Stomach (tissue), 9 donors: ENCODE results near the gene MFSD12. TPM values are rescaled to one million over a fixed set of nuclear protein-coding genes. Genes with fewer than 3 reads are reported as not detected.
A peak's percentile ranks its signal among the peaks of the same experiment; 100 is the strongest.

Source experiments
- DNase-seq, 2 donors: peaks; one replicate each; pipeline versions ENCODE4 v3.0.0 to v3.0.0-alpha.2; 2013 to 2019
- H3K27ac ChIP-seq, 5 donors: fragments of 200-600 bp in 4 of 5; sonication (generic) in 4 of 5; one replicate each; pipeline ENCODE4 v1.5.1; 2013 to 2019; ENCODE audit warnings: mild to moderate bottlenecking in 1 of 5, moderate library complexity in 1 of 5
- H3K27me3 ChIP-seq, 3 donors: fragments of 200-600 bp; sonication (generic); one replicate each; pipeline ENCODE4 v1.5.1; 2017 to 2019; ENCODE audit warnings: mixed run types in 1 of 3
- H3K36me3 ChIP-seq, 4 donors: fragments of 200-600 bp; sonication (generic); 1 replicate in 3 of 4; 2 replicates in 1 of 4; pipeline ENCODE4 v1.5.1; 2016 to 2019
- H3K4me1 ChIP-seq, 4 donors: fragments of 200-600 bp; sonication (generic); one replicate each; pipeline ENCODE4 v1.5.1; 2016 to 2019
- H3K4me3 ChIP-seq, 4 donors: fragments of 200-600 bp; sonication (generic) in 3 of 4; one replicate each; pipeline ENCODE4 v1.5.1; 2016 to 2019; ENCODE audit warnings: mild to moderate bottlenecking in 1 of 4
- H3K9me3 ChIP-seq, 4 donors: fragments of 200-600 bp; sonication (generic); one replicate each; pipeline ENCODE4 v1.5.1; 2016 to 2019
- EP300 ChIP-seq: sonication (generic); formaldehyde crosslinking; IDR thresholded peaks from one replicate; pipeline ENCODE4 v1.6.1; 2017; ENCODE audit warnings: antibody characterized with exemption
- POLR2A ChIP-seq, 4 donors: fragments of 450-650 bp; IDR thresholded peaks; one replicate each; pipeline ENCODE4 v1.6.1; 2016; ENCODE audit warnings: antibody characterized with exemption in 4 of 4, control low read depth in 2 of 4, mild to moderate bottlenecking in 1 of 4, moderate library complexity in 1 of 4
- POLR2AphosphoS5 ChIP-seq, 3 donors: sonication (generic); formaldehyde crosslinking; IDR thresholded peaks; one replicate each; pipeline ENCODE4 v1.6.1; 2016; ENCODE audit warnings: antibody characterized with exemption in 3 of 3
- WGBS, 5 donors: extraction: QIAGEN DNeasy Blood & Tissue Kit in 3 of 5; methylation state at CpG; one replicate each; pipeline versions ENCODE4 v1.1.5 to v1.1.7; 2013 to 2018; 5-methylcytosine and 5-hydroxymethylcytosine counted together
- intact Hi-C: fragments of 100-400 bp; cut with DNase I; formaldehyde crosslinking; loops from one replicate; pipeline ENCODE4 v1.15.1; 2023; ENCODE audit warnings: low total_unique reads
- polyA plus RNA-seq, 3 donors: library from polyadenylated mRNA; stranded (reverse); fragments of 200-250 nt; gene quantifications; one replicate each; pipeline ENCODE4 v1.2.3, GENCODE V29; 2013
- total RNA-seq, 5 donors: library from RNA; depleted of rRNA; stranded (reverse); fragments of >200 nt; gene quantifications; one replicate each; pipeline versions ENCODE4 v1.1.0 to v1.2.3, GENCODE V29; 2014 to 2016
- TF ChIP-seq, protein P1 (sequence below), 7 experiments: fragments of 450-650 bp in 4 of 7; fragments of 200-600 bp in 3 of 7; sonication (generic) in 3 of 7; IDR thresholded peaks; one replicate each; pipeline ENCODE4 v1.5.1; 2016 to 2019; ENCODE audit warnings: antibody characterized with exemption in 7 of 7, control low read depth in 2 of 7, mild to moderate bottlenecking in 1 of 7
- donor health status: healthy with polysubstance abuse.
- donor health status: Bipolar disorder and iron deficiency.
- donor health status: healthy.

Gene MFSD12
- total and polyA plus RNA-seq, 8 donors: 0.58 to 96.4 (median 34.8) TPM

DNA sequence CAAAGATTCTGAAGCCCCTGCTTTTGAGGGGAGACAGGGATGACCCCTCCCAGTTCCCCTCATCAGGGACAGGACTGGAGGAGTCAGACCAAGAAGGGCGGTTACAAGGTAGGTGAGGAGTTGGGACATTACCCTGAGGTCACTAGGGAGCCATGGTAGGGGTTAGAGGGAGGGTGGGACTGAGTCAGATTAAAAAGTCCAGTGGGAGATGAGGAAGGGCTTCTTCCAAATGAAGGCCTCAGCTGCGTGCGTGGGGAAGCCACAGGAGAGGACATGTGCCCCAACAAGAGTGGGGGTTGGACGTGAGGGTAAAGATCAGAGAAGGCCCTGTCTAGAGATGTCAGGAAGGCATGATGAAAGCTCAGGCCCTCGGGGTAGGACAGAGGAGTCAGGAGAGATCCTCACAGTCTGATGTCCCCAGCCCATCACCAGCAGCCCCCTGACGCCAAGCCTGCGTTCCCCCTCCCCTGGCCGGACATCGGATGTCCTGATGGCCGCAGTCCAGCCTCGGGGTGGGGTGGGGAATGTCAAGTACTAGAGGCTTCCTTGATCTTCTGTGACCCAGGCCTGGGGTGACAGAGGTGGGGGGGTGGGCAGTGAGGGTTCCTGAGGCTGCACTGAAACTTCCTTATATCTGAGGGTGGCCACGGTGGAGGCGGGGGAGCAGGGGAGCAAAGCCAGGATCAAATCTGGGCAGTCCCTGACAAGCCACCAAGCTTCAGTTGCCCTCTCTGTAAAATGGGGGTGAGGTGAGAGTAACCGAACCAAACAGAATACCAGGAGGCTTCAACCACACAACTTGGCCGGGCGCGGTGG is 6.5 kb upstream of the MFSD12 start:
- intact Hi-C loops: no loop called here
- no peaks in the 10 kb centered on the region for H3K4me1 ChIP-seq
- H3K27ac ChIP-seq: no peak overlapping the region
- DNase-seq: no peak
- TF ChIP-seq POLR2AphosphoS5 (IDR thresholded peaks at IDR 0.05): no peak
- TF ChIP-seq POLR2A (IDR thresholded peaks at IDR 0.05): no peak
- TF ChIP-seq EP300: no peak
- TF ChIP-seq, protein P1, sequence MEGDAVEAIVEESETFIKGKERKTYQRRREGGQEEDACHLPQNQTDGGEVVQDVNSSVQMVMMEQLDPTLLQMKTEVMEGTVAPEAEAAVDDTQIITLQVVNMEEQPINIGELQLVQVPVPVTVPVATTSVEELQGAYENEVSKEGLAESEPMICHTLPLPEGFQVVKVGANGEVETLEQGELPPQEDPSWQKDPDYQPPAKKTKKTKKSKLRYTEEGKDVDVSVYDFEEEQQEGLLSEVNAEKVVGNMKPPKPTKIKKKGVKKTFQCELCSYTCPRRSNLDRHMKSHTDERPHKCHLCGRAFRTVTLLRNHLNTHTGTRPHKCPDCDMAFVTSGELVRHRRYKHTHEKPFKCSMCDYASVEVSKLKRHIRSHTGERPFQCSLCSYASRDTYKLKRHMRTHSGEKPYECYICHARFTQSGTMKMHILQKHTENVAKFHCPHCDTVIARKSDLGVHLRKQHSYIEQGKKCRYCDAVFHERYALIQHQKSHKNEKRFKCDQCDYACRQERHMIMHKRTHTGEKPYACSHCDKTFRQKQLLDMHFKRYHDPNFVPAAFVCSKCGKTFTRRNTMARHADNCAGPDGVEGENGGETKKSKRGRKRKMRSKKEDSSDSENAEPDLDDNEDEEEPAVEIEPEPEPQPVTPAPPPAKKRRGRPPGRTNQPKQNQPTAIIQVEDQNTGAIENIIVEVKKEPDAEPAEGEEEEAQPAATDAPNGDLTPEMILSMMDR (IDR thresholded peaks at IDR 0.05): no peak
- no peak overlapping the region for H3K4me3 ChIP-seq
- H3K36me3 ChIP-seq: no peaks in the 10 kb centered on the region
- WGBS, 5 donors: 73 to 88% (median 84%) methylated on average over 12 to 17 of the region's 17 CpGs
- H3K27me3 ChIP-seq: no peaks in the 10 kb centered on the region
- no peaks in the 10 kb centered on the region for H3K9me3 ChIP-seq

DNA sequence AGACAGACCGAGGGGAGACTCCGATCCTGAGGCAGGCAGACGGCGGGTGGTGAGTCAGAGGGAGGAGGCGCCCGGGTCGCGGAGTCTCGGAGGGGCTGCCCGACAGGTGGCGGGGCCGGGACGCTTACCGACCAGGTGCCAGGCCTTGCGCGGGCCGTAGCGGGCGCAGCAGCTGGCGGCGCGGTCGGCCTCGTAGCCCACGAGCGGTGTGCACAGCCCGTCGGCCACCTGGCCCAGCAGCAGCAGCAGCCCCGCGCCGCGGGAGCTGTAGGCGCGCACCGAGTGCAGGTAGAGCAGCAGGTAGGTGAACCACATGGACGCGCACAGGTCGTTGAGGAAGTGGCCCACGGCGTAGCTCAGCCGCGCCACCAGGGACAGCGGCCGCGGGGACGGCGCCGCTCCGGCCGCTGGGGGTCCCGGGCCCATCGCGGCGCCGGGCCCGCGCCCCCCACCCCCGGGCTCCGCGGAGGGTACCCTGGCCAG is 367 bp downstream of the MFSD12 start:
- peak; percentile 48 to 74 for DNase-seq

DNA sequence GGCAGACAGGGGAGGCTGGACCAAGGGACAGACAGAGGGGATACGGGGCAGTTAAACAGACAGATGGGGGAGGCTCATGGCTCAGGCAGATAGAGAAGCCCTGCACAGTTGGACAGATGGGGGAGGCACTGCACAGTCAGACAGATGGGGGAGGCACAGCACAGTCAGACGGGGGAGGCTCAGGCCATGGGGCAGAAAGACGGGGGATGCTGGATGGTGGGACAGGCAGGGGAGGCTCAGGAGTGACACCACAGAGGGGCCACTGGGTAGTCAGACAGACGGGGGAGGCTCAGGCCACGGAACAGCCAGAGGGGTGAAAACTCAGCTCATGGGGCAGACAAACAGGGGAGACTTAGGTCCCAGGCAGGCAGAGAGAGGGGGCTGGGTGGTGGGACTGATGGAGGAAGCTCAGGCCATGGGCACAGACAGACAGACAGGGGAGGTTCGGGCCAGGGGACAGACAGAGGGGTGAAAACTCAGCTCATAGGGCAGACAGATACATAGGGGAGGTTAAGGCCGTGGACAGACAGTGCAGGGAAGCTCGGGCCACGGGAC is 886 bp downstream of the MFSD12 start:
- DNase-seq: peak in 1 of 2 donors; percentile 13
- Histone ChIP-seq H3K27ac (peak overlapping the region; percentile 60 to 90 (median 81)), H3K4me3 (peak overlapping the region; percentile 92 to 99 (median 96)), H3K36me3 (no peaks in the 10 kb centered on the region), H3K27me3 (no peaks in the 10 kb centered on the region), H3K9me3 (no peaks in the 10 kb centered on the region), H3K4me1 (peaks cover 22 to 57% (median 41%) of the 10 kb centered on the region in 4 donors)
- WGBS, 5 donors: 23 to 33% (median 26%) methylated on average over 8 to 9 of the region's 9 CpGs
- intact Hi-C loops: no loop called here
- TF ChIP-seq, protein P1 (IDR thresholded peaks at IDR 0.05): no peak

More for the DNA sequence above, 367 bp downstream of the MFSD12 start:
- TF ChIP-seq EP300: no peak
- intact Hi-C loops: no loop called here
- no peaks in the 10 kb centered on the region for H3K27me3 ChIP-seq
- no peaks in the 10 kb centered on the region for H3K9me3 ChIP-seq
- WGBS, 5 donors: 0 to 1% (median 0%) methylated on average over 11 to 60 of the region's 60 CpGs
- H3K4me3 ChIP-seq: peak overlapping the region; percentile 92 to 99 (median 96)
- peak overlapping the region; percentile 60 to 90 (median 81) for H3K27ac ChIP-seq
- peaks cover 22 to 57% (median 41%) of the 10 kb centered on the region in 4 donors for H3K4me1 ChIP-seq
- no peaks in the 10 kb centered on the region for H3K36me3 ChIP-seq

DNA sequence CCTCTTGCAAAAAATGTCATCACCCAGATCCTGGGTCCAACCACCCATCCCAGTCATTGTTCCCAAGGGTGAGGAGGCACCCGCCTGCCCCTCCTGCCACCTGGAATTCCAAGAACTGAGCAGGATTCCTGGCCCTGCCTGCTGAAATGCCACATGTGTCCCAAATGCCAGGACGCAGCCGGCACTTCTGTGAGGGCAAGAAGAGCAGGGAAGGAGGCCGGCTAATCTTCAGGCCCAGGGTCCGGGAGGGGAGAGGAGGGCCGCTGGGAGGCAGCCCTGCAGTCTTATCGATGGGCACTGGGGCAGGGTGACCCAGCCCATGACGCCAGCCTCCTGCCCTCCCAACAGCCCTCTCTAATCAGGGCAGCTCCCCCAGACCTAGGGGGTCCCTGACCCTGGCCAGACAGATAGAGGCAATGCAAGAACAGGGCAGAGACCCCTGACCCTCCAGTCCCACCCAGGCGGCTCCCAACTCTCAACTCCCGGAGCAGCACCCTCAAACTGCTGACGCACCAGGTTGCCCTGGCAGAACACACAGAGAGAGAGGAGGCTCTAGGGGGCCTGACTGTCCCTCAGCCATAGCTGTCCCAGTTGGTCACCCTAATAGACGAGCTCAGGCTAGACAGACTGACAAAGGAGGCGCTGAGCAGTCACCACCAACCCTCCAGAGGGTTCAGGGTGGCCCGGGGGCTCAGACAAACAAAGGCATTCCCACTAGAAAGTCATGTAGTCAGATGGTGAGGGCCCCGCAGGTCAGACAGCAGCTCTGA is 1.5 kb downstream of the MFSD12 start:
- intact Hi-C loops: no loop called here
- Histone ChIP-seq H3K36me3 (peaks cover 0 to 4% (median 4%) of the 10 kb centered on the region in 4 donors), H3K9me3 (no peaks in the 10 kb centered on the region), H3K27me3 (no peaks in the 10 kb centered on the region), H3K4me3 (peak overlapping the region; percentile 92 to 99 (median 96)), H3K27ac (peak overlapping the region in 2 of 5 donors; percentile 86 to 90), H3K4me1 (peaks cover 22 to 57% (median 41%) of the 10 kb centered on the region in 4 donors)
- no peak for TF ChIP-seq EP300
- TF ChIP-seq POLR2A (IDR thresholded peaks at IDR 0.05): no peak
- TF ChIP-seq, protein P1 (IDR thresholded peaks at IDR 0.05): no peak
- TF ChIP-seq POLR2AphosphoS5 (IDR thresholded peaks at IDR 0.05): no peak
- DNase-seq: peak in 1 of 2 donors; percentile 3
- 48 to 66% (median 58%) methylated on average over 10 to 15 of the region's 15 CpGs for WGBS, 5 donors
